Body of pancreas (tissue), 4 donors: ENCODE data around the gene POGZ. TPM values are rescaled to one million over a fixed set of nuclear protein-coding genes. Genes with fewer than 3 reads are reported as not detected.

Experiments used
- ATAC-seq: fragments of 150-250 bp; one replicate; pipeline ENCODE4 v1.9.1; 2016
- DNase-seq, 4 donors: peaks; one replicate each; pipeline ENCODE4 v3.0.0-alpha.2; 2019
- H3K27ac ChIP-seq, 4 donors: fragments of 200-600 bp; sonication (generic); 1 replicate in 3 of 4; 2 replicates in 1 of 4; pipeline versions ENCODE4 v1.5.1 to v1.6.1; 2016 to 2019; ENCODE audit warnings: mild to moderate bottlenecking in 1 of 4, mixed read lengths in 1 of 4, moderate library complexity in 1 of 4
- H3K27me3 ChIP-seq, 2 donors: fragments of 200-600 bp; sonication (generic); one replicate each; pipeline ENCODE4 v1.6.0; 2016; ENCODE audit warnings: mild to moderate bottlenecking in 1 of 2
- H3K36me3 ChIP-seq, 2 donors: fragments of 200-600 bp; sonication (generic); replicated peaks in 1 of 2; 2 replicates each; pipeline ENCODE4 v1.5.1; 2016; ENCODE audit warnings: low read depth in 2 of 2; ENCODE audit not compliant: insufficient read depth in 1 of 2
- H3K4me1 ChIP-seq: fragments of 200-600 bp; sonication (generic); one replicate; pipeline ENCODE4 v1.6.0; 2016
- H3K4me3 ChIP-seq, 2 donors: fragments of 200-600 bp; sonication (generic); 1 replicate in 1 of 2; 2 replicates in 1 of 2; pipeline ENCODE4 v1.5.1; 2016 to 2019
- H3K9me3 ChIP-seq, 3 donors: fragments of 200-600 bp; sonication (generic); 1 replicate in 2 of 3; 2 replicates in 1 of 3; pipeline ENCODE4 v1.5.1; 2016
- POLR2A ChIP-seq, 3 donors: fragments of 450-650 bp; IDR thresholded peaks; one replicate each; pipeline ENCODE4 v1.6.1; 2016; ENCODE audit warnings: antibody characterized with exemption in 3 of 3, mild to moderate bottlenecking in 2 of 3
- WGBS, 2 donors: methylation state at CpG; one replicate each; pipeline ENCODE4 v1.1.5; 2017; 5-methylcytosine and 5-hydroxymethylcytosine counted together
- intact Hi-C: fragments of 100-400 bp; cut with DNase I; formaldehyde crosslinking; loops from one replicate; pipeline ENCODE4 v1.15.1; 2023
- total RNA-seq, 2 donors: library from RNA; depleted of rRNA; stranded (reverse); fragments of >200 nt; gene quantifications; one replicate each; pipeline ENCODE4 v1.1.0, GENCODE V29; 2016
- TF ChIP-seq, protein P1 (sequence below), 7 experiments: fragments of 450-650 bp in 4 of 7; fragments of 200-600 bp in 3 of 7; sonication (generic) in 3 of 7; IDR thresholded peaks; one replicate each; pipeline ENCODE4 v1.5.1; 2016 to 2019; ENCODE audit warnings: antibody characterized with exemption in 7 of 7

POGZ gene
- total RNA-seq, 2 donors from 2014 or later = 29.8 to 76.8 TPM

DNA sequence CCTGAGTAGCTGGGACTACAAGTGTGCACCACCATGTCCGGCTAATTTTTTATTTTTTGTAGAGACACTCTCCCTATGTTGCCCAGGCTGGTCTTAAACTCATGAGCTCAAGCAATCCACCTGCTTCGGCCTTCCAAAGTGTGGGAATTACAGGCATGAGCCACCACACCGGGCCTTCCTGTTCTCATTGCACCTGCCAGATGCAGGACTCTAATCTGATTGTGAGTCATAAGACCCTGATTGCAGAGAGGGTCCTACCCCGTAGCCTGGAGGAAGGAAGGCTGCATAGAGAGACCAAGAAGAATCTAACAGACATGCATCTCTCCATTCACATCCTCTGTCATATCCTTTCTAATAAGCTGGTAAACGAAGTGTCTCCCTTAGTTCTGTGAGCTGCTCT, 32.3 kb upstream of the POGZ start:
- ATAC-seq (no peak), DNase-seq (no peak)
- Histone ChIP-seq H3K4me3 (no peak overlapping the region), H3K4me1 (no peaks in the 10 kb centered on the region), H3K27ac (no peak overlapping the region), H3K9me3 (no peaks in the 10 kb centered on the region), H3K36me3 (no peaks in the 10 kb centered on the region), H3K27me3 (no peaks in the 10 kb centered on the region)
- intact Hi-C loops = no loop called here
- WGBS, 2 donors = 69 to 85% methylated on average over 5 of the region's 5 CpGs
- TF ChIP-seq, protein P1, sequence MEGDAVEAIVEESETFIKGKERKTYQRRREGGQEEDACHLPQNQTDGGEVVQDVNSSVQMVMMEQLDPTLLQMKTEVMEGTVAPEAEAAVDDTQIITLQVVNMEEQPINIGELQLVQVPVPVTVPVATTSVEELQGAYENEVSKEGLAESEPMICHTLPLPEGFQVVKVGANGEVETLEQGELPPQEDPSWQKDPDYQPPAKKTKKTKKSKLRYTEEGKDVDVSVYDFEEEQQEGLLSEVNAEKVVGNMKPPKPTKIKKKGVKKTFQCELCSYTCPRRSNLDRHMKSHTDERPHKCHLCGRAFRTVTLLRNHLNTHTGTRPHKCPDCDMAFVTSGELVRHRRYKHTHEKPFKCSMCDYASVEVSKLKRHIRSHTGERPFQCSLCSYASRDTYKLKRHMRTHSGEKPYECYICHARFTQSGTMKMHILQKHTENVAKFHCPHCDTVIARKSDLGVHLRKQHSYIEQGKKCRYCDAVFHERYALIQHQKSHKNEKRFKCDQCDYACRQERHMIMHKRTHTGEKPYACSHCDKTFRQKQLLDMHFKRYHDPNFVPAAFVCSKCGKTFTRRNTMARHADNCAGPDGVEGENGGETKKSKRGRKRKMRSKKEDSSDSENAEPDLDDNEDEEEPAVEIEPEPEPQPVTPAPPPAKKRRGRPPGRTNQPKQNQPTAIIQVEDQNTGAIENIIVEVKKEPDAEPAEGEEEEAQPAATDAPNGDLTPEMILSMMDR (IDR thresholded peaks at IDR 0.05) = no peak

DNA sequence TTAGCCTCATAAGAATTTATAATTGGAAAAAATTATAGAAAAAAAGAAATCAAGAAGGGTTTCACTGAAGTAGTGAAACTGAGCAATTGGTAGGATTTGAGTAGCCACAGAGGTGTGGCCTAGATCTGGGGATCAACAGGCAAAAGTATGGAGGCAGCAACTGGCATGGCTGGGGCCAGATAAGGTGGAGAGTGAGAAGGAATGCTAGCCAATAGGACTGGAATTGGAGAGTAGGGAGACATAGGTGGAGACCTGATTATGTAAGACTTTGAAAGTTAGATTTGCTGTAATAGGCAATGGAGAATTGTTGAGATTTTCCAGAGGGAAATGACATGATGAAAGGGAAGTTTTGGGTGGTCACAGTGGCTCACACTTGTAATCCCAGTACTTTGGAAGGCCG, 27.3 kb upstream of the POGZ start:
- no peaks in the 10 kb centered on the region for H3K36me3 ChIP-seq
- ATAC-seq = no peak
- no peaks in the 10 kb centered on the region for H3K4me1 ChIP-seq
- WGBS, 2 donors = 44% methylated on average over 1 of the region's 1 CpG
- DNase-seq = no peak
- H3K27ac ChIP-seq = no peak overlapping the region
- H3K4me3 ChIP-seq = no peak overlapping the region
- H3K9me3 ChIP-seq = peaks cover 0 to 4% (median 0%) of the 10 kb centered on the region in 3 donors
- TF ChIP-seq POLR2A (IDR thresholded peaks at IDR 0.05) = no peak
- TF ChIP-seq, protein P1 (IDR thresholded peaks at IDR 0.05) = no peak
- intact Hi-C loops = no loop called here
- H3K27me3 ChIP-seq = no peaks in the 10 kb centered on the region

DNA sequence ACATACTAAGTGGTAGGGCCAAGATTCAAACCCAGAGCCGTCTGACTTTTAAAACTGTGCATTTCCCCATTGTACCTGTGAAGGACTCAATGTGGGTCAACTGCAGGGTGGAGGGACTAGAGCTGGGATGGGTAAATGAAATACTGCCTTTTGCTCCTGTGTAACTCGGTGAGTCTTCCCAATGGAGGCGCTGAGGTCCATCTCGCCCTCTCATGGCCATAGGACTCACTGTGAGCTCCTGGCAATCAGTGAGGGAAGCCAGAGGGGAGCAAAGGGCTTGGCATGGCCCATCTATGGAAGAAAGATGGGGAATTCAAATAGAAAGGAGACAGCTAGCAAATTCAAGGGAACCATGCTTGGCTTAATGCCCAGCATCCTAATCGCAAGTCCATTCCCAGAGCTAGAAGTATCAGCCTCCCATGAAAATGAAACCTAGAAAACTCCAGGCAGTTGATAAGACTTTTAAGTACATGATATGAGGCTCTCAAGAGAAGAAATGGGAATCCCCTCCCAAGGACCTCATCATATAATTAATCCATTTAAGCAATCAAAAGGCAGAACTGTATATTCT, 26.5 kb upstream of the POGZ start:
- intact Hi-C loops = no loop called here
- peaks cover 0 to 4% (median 0%) of the 10 kb centered on the region in 3 donors for H3K9me3 ChIP-seq
- TF ChIP-seq POLR2A (IDR thresholded peaks at IDR 0.05) = no peak
- TF ChIP-seq, protein P1 (IDR thresholded peaks at IDR 0.05) = no peak
- ATAC-seq (no peak), DNase-seq (no peak)
- H3K27ac ChIP-seq = no peak overlapping the region
- WGBS, 2 donors = 58 to 68% methylated on average over 5 of the region's 5 CpGs
- no peak overlapping the region for H3K4me3 ChIP-seq
- H3K27me3 ChIP-seq = no peaks in the 10 kb centered on the region
- H3K36me3 ChIP-seq = no peaks in the 10 kb centered on the region
- no peaks in the 10 kb centered on the region for H3K4me1 ChIP-seq

DNA sequence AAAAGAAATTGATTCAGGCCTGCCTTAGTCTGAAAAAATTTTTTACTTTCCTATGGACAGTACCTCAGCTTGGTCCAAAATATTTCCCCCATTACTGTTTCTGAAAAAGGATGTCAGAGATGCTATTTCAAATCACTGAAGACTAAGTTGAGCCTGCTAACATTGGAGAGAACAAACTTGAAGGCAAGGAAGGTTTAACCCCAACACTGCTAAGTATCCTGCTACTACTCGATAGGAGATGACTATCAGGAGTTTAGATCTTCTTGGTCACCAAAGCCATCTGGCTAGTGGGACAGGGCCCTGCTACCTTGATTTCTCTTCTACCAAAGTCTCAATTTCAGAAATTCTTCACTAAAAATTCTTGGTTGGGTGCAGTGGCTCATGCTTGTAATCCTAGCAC, 22.7 kb upstream of the POGZ start:
- 80 to 100% methylated on average over 1 of the region's 1 CpG for WGBS, 2 donors

More for the DNA sequence above, 22.7 kb upstream of the POGZ start:
- ATAC-seq (no peak), DNase-seq (no peak)
- H3K27me3 ChIP-seq = no peaks in the 10 kb centered on the region
- intact Hi-C loops = no loop called here
- peaks cover 9% of the 10 kb centered on the region for H3K4me1 ChIP-seq
- no peaks in the 10 kb centered on the region for H3K36me3 ChIP-seq
- no peak overlapping the region for H3K4me3 ChIP-seq
- H3K27ac ChIP-seq = no peak overlapping the region
- H3K9me3 ChIP-seq = peaks cover 0 to 4% (median 0%) of the 10 kb centered on the region in 3 donors
- TF ChIP-seq, protein P1 (IDR thresholded peaks at IDR 0.05) = no peak
- TF ChIP-seq POLR2A (IDR thresholded peaks at IDR 0.05) = no peak
